ENCODE results near the gene ZMYND11.

The ZMYND11 gene

GRCh38 chr10:92846-93245 is 42.4 kb upstream of the ZMYND11 start:
- CTCF ChIA-PET: no interaction called here
- TF ChIP-seq ZNF639 (tag by site-specific recombination; IDR thresholded peaks at IDR 0.05): no peak
- TF ChIP-seq ZNF211 (tag by site-specific recombination; IDR thresholded peaks at IDR 0.05; ENCODE audit: low read depth): no peak
- TF ChIP-seq ZNF184 (tag by site-specific recombination; IDR thresholded peaks at IDR 0.05): no peak
- TF ChIP-seq ZNF280D (tag by site-specific recombination; IDR thresholded peaks at IDR 0.05): no peak
- no peak for TF ChIP-seq ZNF391 (tag by site-specific recombination; IDR thresholded peaks at IDR 0.05; ENCODE audit: borderline replicate concordance, low read depth)
- no peak for TF ChIP-seq ZNF596 (tag by site-specific recombination; IDR thresholded peaks at IDR 0.05)
- TF ChIP-seq TRIM28 (IDR thresholded peaks at IDR 0.05; ENCODE audit: borderline replicate concordance, low read length): no peak
- no peak for TF ChIP-seq ZBTB44 (tag by site-specific recombination; IDR thresholded peaks at IDR 0.05)
- TF ChIP-seq BCL11B (tag by site-specific recombination; IDR thresholded peaks at IDR 0.05; ENCODE audit: low read depth): no peak
- no peak for TF ChIP-seq PRDM10 (tag by site-specific recombination; IDR thresholded peaks at IDR 0.05)
- TF ChIP-seq KLF17 (tag by site-specific recombination; IDR thresholded peaks at IDR 0.05): no peak
- no peak for TF ChIP-seq ZNF175 (tag by site-specific recombination; IDR thresholded peaks at IDR 0.05)
- H3K27ac ChIP-seq (ENCODE audit: extremely low read depth, low read depth, low read length): no peak overlapping the region
- no peak overlapping the region for H3K4me3 ChIP-seq (ENCODE audit: low read depth, low read length)
- no peaks in the 10 kb centered on the region for H3K36me3 ChIP-seq (ENCODE audit: control insufficient read depth in 2 of 2, insufficient read depth in 1 of 2, low read length in 2 of 2)
- POLR2A ChIA-PET: no interaction called here
- H3K9me3 ChIP-seq (ENCODE audit: control insufficient read depth, insufficient read depth, low read depth, low read length): no peaks in the 10 kb centered on the region
- H3K4me1 ChIP-seq (ENCODE audit: control insufficient read depth, insufficient read depth, low read length): no peaks in the 10 kb centered on the region

GRCh38 chr10:94613-95012 is 40.6 kb upstream of the ZMYND11 start:
- ChIA-PET POLR2A (no interaction called here), CTCF (no interaction called here)
- Histone ChIP-seq H3K4me3 (ENCODE audit: low read depth, low read length) (no peak overlapping the region), H3K27ac (ENCODE audit: extremely low read depth, low read depth, low read length) (no peak overlapping the region), H3K9me3 (ENCODE audit: control insufficient read depth, insufficient read depth, low read depth, low read length) (no peaks in the 10 kb centered on the region), H3K36me3 (ENCODE audit: control insufficient read depth in 2 of 2, insufficient read depth in 1 of 2, low read length in 2 of 2) (no peaks in the 10 kb centered on the region), H3K4me1 (ENCODE audit: control insufficient read depth, insufficient read depth, low read length) (no peaks in the 10 kb centered on the region)
- no peak for TF ChIP-seq ZNF623 (tag by site-specific recombination; IDR thresholded peaks at IDR 0.05)
- TF ChIP-seq MZF1 (tag by site-specific recombination; IDR thresholded peaks at IDR 0.05; ENCODE audit: borderline replicate concordance): no peak
- no peak for TF ChIP-seq ZNF121 (tag by site-specific recombination; IDR thresholded peaks at IDR 0.05)
- no peak for TF ChIP-seq HOXD13 (CRISPR knock-in tag; IDR thresholded peaks at IDR 0.05; ENCODE audit: borderline replicate concordance)
- TF ChIP-seq ZNF423 (tag by site-specific recombination; IDR thresholded peaks at IDR 0.05): no peak
- no peak for TF ChIP-seq ZNF580 (tag by site-specific recombination; IDR thresholded peaks at IDR 0.05)
- no peak for TF ChIP-seq ZNF138 (tag by site-specific recombination; IDR thresholded peaks at IDR 0.05; ENCODE audit: borderline replicate concordance)
- no peak for TF ChIP-seq SP7 (tag by site-specific recombination; IDR thresholded peaks at IDR 0.05)
